ENCODE measurements around the gene TSPAN13.

Gene TSPAN13

GRCh38 chr7:16816824-16817223 is 63.3 kb downstream of the TSPAN13 start:
- DNase-seq, result peak; percentile 3

- no peak for DNase-seq
Measured at GRCh38 chr7:16817536-16817935, 64.0 kb downstream of the TSPAN13 start.

- DNase-seq, result no peak
Measured at GRCh38 chr7:16818732-16819131, 65.2 kb downstream of the TSPAN13 start.

- DNase-seq, result no peak
Measured at GRCh38 chr7:16822029-16822428, 68.5 kb downstream of the TSPAN13 start.

- no peak for DNase-seq
Measured at GRCh38 chr7:16826060-16826459, 72.5 kb downstream of the TSPAN13 start.

GRCh38 chr7:16833373-16833772 is 79.8 kb downstream of the TSPAN13 start:
- no peak for DNase-seq
